Coronary artery (tissue), 2 donors: ENCODE results near the gene FAM149B1.

Source experiments
- DNase-seq: peaks from one replicate; pipeline ENCODE4 v3.0.0-alpha.2; 2017; ENCODE audit warnings: low spot score
- H3K27ac ChIP-seq, 2 donors: fragments of 200-600 bp; sonication (generic); one replicate each; pipeline ENCODE4 v1.5.1; 2016 to 2019
- H3K4me3 ChIP-seq: fragments of 200-600 bp; sonication (generic); 2 replicates; pipeline ENCODE4 v1.5.1; 2016; ENCODE audit warnings: mild to moderate bottlenecking, moderate library complexity
- TF ChIP-seq, protein P1 (sequence below): fragments of 200-600 bp; sonication (generic); IDR thresholded peaks from one replicate; pipeline ENCODE4 v1.5.1; 2019; ENCODE audit warnings: antibody characterized with exemption

Gene FAM149B1

GRCh38 chr10:73215749-73216148 is 47.8 kb downstream of the FAM149B1 start:
- no peak overlapping the region for H3K4me3 ChIP-seq
- DNase-seq: no peak
- TF ChIP-seq, protein P1, sequence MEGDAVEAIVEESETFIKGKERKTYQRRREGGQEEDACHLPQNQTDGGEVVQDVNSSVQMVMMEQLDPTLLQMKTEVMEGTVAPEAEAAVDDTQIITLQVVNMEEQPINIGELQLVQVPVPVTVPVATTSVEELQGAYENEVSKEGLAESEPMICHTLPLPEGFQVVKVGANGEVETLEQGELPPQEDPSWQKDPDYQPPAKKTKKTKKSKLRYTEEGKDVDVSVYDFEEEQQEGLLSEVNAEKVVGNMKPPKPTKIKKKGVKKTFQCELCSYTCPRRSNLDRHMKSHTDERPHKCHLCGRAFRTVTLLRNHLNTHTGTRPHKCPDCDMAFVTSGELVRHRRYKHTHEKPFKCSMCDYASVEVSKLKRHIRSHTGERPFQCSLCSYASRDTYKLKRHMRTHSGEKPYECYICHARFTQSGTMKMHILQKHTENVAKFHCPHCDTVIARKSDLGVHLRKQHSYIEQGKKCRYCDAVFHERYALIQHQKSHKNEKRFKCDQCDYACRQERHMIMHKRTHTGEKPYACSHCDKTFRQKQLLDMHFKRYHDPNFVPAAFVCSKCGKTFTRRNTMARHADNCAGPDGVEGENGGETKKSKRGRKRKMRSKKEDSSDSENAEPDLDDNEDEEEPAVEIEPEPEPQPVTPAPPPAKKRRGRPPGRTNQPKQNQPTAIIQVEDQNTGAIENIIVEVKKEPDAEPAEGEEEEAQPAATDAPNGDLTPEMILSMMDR: no peak
- H3K27ac ChIP-seq: no peak overlapping the region

DNA sequence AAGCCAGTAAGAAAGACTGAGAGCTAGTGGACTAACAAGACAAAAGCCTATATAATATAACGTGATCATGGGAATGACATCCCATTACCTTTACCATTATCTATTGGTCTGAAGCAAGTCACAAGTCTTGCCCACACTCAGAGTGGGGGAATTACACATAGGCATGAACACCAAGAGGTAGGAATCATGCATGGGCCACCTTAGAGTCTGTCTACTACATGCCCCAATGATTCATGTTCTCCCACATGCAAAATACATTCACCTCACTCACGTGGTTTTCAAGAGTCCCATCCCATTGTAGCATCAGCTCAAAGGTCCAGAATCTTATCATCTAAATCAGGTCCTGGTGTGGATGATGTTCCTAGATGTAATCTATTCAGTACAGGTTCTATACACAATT is 49.7 kb downstream of the FAM149B1 start:
- H3K27ac ChIP-seq: no peak overlapping the region
- TF ChIP-seq, protein P1: no peak
- H3K4me3 ChIP-seq: no peak overlapping the region
- no peak for DNase-seq

DNA sequence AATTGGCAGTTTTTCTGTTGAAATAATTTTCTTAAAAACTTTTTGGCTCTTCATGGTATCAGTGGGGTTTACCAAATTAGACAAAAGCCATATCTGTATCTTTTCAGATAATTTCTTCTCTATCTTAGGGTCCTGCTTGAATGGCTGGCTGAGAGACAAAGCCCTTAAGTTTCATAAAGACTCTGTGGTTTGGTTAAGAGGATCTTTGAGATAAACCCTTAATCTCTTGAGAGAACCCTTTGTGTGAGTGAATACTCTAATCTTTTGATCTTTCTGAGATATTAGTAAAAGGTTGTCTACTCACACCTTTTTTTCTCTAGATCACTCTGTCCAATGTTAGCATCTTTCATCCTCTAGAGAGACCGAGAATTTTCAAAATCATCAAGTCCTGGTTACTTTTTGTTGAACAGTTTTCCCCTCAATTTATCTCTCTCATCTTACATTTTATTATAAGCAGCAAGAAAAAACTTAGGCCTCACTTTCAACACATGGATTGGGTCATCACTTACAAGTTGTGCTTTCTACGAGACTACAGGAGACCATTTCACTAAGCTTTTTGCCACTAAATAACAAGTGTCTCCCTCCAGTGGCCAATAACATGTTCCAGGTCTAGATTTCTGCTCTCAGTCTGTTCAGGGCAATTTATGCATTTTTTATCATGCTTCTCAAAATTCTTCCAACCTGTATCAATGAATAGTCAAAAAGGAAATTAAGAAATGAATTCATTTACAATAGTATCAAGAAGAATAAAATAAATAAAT is 50.7 kb downstream of the FAM149B1 start:
- DNase-seq: no peak
- no peak overlapping the region for H3K4me3 ChIP-seq
- TF ChIP-seq, protein P1: no peak
- no peak overlapping the region for H3K27ac ChIP-seq

DNA sequence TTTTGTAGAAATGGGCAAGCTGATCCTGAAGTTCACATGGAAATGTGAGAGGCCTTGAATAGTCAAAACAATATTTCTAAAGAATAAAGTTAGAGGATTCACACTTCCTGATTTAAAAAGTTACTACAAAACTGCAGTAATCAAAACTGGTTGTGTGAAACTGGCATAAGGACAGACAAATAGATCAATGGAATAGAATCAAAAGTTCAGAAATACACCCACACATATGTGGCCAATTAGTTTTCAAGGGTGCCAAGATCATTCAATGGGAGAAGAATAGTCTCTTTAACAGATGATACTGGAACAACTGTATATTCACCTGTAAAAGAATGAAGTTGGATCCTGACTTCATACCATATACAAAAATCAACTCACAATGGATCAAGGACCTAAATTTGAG is 51.5 kb downstream of the FAM149B1 start:
- DNase-seq: no peak
- TF ChIP-seq, protein P1: no peak
- Histone ChIP-seq H3K27ac (no peak overlapping the region), H3K4me3 (no peak overlapping the region)

- Histone ChIP-seq H3K4me3 (no peak overlapping the region), H3K27ac (no peak overlapping the region)
- DNase-seq: no peak
- TF ChIP-seq, protein P1: no peak
These were observed 53.1 kb downstream of the FAM149B1 start for GRCh38 chr10:73220989-73221388.

GRCh38 chr10:73225518-73225917 is 57.6 kb downstream of the FAM149B1 start:
- TF ChIP-seq, protein P1: no peak
- H3K4me3 ChIP-seq: no peak overlapping the region
- DNase-seq: no peak
- no peak overlapping the region for H3K27ac ChIP-seq

DNA sequence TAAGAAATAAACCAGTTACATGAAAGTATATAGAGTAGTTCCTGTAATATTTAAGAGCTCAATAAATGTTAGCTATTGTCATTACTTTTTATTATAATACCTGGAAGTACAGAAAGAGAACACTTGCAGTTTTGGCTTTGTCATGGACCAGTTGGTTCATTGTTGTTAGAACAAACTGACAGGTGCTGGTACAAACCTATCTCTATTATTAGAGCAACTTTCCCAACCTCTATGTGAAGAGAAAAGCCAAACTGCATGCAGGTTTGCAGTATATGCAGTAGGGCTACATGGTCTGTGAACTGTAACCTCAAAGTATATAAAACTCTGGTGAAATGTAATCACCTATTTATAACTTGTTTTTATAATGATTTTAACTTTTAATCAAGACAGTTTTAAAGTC is 58.7 kb downstream of the FAM149B1 start:
- no peak for DNase-seq
- TF ChIP-seq, protein P1: no peak
- Histone ChIP-seq H3K4me3 (no peak overlapping the region), H3K27ac (no peak overlapping the region)
